ENCODE data around the gene ITPR1. TPM values are rescaled to one million over a fixed set of nuclear protein-coding genes. Genes with fewer than 3 reads are reported as not detected.

The ITPR1 gene
- total RNA-seq, 2 experiments from 2014 or later = 74.3 to 76.2 TPM

DNA sequence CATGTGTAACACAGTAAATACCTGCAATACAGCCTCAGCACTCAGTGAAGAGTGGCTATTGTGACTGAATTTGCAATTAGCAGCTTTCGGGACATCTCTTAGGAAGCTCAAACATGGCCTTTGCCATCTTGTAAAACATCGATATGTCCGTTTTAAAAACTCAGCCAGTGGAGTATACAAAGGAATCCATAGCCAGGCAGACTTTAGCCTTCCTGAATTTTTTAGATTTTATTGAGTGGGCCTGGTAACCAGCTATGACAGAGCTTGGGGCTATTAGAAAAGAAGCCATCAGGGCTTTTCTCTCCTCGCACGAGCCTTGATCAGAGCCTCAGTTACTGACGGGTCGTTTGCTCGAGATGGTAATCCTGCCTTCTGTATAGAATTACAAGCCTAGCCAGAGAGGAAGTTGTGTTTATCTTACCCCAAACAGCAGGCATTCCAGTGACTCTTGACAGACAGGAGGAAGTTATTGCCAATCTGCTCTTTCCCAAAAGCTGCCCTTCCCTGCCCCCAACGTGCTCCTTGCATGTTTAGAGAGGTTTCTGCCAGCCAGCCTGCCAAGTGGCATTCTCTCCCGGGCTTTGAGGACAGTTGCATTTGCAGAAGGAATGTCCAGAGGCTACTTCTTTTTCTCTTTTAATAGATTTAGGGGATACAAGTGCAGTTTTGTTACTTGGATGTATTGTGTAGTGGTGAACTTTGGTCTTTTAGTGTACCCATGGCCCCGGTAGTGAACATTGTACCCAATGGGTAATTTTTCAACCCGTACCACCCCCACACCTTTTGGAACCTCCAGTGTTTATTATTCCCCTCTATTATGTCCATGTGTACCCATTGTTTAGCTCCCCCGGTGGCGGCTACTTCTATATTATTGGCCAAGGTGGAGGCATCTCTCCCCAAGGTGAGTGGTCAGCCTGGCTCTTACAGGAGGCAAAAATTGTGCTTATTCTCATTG is 40.6 kb downstream of the ITPR1 start:
- no peak for DNase-seq
- ATAC-seq (ENCODE audit: low read depth) = no peak
- Mint-ChIP-seq H3K4me1 (peaks cover 4% of the 10 kb centered on the region), H3K27me3 (no peaks in the 10 kb centered on the region), H3K27ac (no peak overlapping the region), H3K36me3 (peaks cover 22% of the 10 kb centered on the region), H3K4me3 (no peak overlapping the region), H3K9me3 (peaks cover 5% of the 10 kb centered on the region)
- POLR2A ChIA-PET = no interaction called here

GRCh38 chr3:4534906-4535305 is 41.8 kb downstream of the ITPR1 start:
- Mint-ChIP-seq H3K4me1 (peaks cover 4% of the 10 kb centered on the region), H3K4me3 (no peak overlapping the region), H3K36me3 (peaks cover 22% of the 10 kb centered on the region), H3K27ac (no peak overlapping the region), H3K9me3 (peaks cover 9% of the 10 kb centered on the region), H3K27me3 (no peaks in the 10 kb centered on the region)
- DNase-seq (no peak), ATAC-seq (ENCODE audit: low read depth) (no peak)
- POLR2A ChIA-PET = interaction anchor here (0.9 kb wide), 1 partner anchor 42 kb away, joined by 3 read pairs; the partner anchor contains the start of gene ITPR1

- no peak for ATAC-seq (ENCODE audit: low read depth)
- POLR2A ChIA-PET = no interaction called here
- H3K27me3 Mint-ChIP-seq = no peaks in the 10 kb centered on the region
These were observed 43.1 kb downstream of the ITPR1 start for GRCh38 chr3:4536260-4536659.

GRCh38 chr3:4540267-4540666 is 47.1 kb downstream of the ITPR1 start:
- DNase-seq = no peak
- ATAC-seq (ENCODE audit: low read depth) = no peak
- Mint-ChIP-seq H3K27me3 (no peaks in the 10 kb centered on the region), H3K36me3 (peaks cover 26% of the 10 kb centered on the region), H3K9me3 (peaks cover 9% of the 10 kb centered on the region), H3K4me1 (peaks cover 2% of the 10 kb centered on the region), H3K4me3 (no peak overlapping the region), H3K27ac (no peak overlapping the region)
- POLR2A ChIA-PET = no interaction called here

More at GRCh38 chr3:4536260-4536659, 43.1 kb downstream of the ITPR1 start:
- Mint-ChIP-seq H3K36me3 (peaks cover 23% of the 10 kb centered on the region), H3K27ac (no peak overlapping the region), H3K4me1 (peaks cover 2% of the 10 kb centered on the region), H3K9me3 (peaks cover 9% of the 10 kb centered on the region), H3K4me3 (no peak overlapping the region)
- DNase-seq = no peak

DNA sequence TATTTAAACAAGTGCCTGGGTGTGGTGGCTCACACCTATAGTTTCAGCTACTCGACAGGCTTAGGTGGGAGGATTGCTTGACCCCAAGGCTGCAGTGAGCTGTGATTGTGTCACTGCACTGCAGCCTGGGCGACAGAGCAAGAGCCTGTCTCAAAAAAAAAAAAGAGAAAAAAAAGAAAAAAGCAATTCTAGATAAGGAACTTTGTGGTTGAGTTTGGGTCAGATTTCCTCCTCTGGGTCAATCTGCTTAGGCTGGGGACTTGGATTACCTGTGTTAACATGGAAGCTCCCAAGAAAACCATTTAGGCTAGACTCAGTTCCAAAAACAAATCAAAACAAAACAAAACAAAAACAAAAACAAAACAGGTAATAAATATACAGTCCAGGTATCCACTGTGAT is 50.0 kb downstream of the ITPR1 start:
- H3K27me3 Mint-ChIP-seq = no peaks in the 10 kb centered on the region
- POLR2A ChIA-PET = no interaction called here

GRCh38 chr3:4546346-4547178 is 53.4 kb downstream of the ITPR1 start:
- no peaks in the 10 kb centered on the region for H3K9me3 Mint-ChIP-seq
- H3K4me3 Mint-ChIP-seq = no peak overlapping the region
- ATAC-seq (ENCODE audit: low read depth) = no peak
- H3K27ac Mint-ChIP-seq = no peak overlapping the region
- H3K4me1 Mint-ChIP-seq = peaks cover 6% of the 10 kb centered on the region
- DNase-seq = no peak
- peaks cover 6% of the 10 kb centered on the region for H3K36me3 Mint-ChIP-seq
- H3K27me3 Mint-ChIP-seq = no peaks in the 10 kb centered on the region
- POLR2A ChIA-PET = no interaction called here

More for the DNA sequence above, 50.0 kb downstream of the ITPR1 start:
- H3K4me1 Mint-ChIP-seq = peaks cover 6% of the 10 kb centered on the region
- ATAC-seq (ENCODE audit: low read depth) (no peak), DNase-seq (no peak)
- H3K27ac Mint-ChIP-seq = no peak overlapping the region
- H3K9me3 Mint-ChIP-seq = peaks cover 7% of the 10 kb centered on the region
- H3K4me3 Mint-ChIP-seq = no peak overlapping the region
- H3K36me3 Mint-ChIP-seq = peaks cover 12% of the 10 kb centered on the region

- Mint-ChIP-seq H3K27ac (no peak overlapping the region), H3K36me3 (peaks cover 8% of the 10 kb centered on the region), H3K4me1 (peaks cover 6% of the 10 kb centered on the region), H3K9me3 (no peaks in the 10 kb centered on the region), H3K4me3 (no peak overlapping the region), H3K27me3 (no peaks in the 10 kb centered on the region)
- DNase-seq = no peak
- no peak for ATAC-seq (ENCODE audit: low read depth)
- POLR2A ChIA-PET = no interaction called here
These were observed 54.7 kb downstream of the ITPR1 start for GRCh38 chr3:4547799-4548198.

- DNase-seq (no peak), ATAC-seq (ENCODE audit: low read depth) (no peak)
- Mint-ChIP-seq H3K36me3 (peaks cover 11% of the 10 kb centered on the region), H3K27me3 (no peaks in the 10 kb centered on the region), H3K9me3 (no peaks in the 10 kb centered on the region), H3K4me1 (peaks cover 7% of the 10 kb centered on the region), H3K27ac (no peak overlapping the region), H3K4me3 (no peak overlapping the region)
- POLR2A ChIA-PET = no interaction called here
These were observed 55.2 kb downstream of the ITPR1 start for GRCh38 chr3:4548356-4548755.

GRCh38 chr3:4548780-4549179 is 55.6 kb downstream of the ITPR1 start:
- POLR2A ChIA-PET = no interaction called here

DNA sequence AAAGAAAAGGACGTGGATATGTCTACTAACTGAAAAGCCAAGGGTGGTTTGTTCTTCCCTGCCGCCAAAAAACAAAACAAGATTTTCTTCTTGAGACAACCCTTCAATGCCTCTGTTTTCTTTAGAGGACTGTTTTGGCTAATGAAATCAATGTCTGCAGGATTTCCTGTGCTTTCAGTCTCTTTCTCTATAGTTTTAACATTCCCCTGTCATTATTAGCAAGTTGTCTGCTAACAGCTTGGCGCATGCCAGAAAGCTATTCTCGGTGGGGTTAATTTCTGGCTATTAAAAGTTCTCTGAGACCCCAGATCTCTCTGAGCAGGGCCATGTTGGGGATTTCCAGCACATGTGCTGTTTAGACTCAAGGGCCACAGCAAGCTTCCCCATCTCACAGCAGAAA is 56.7 kb downstream of the ITPR1 start:
- H3K27me3 Mint-ChIP-seq = no peaks in the 10 kb centered on the region

More at GRCh38 chr3:4548780-4549179, 55.6 kb downstream of the ITPR1 start:
- H3K36me3 Mint-ChIP-seq = peaks cover 11% of the 10 kb centered on the region
- no peaks in the 10 kb centered on the region for H3K27me3 Mint-ChIP-seq
- ATAC-seq (ENCODE audit: low read depth) = no peak
- DNase-seq = no peak
- no peak overlapping the region for H3K27ac Mint-ChIP-seq
- H3K9me3 Mint-ChIP-seq = no peaks in the 10 kb centered on the region
- H3K4me3 Mint-ChIP-seq = no peak overlapping the region
- H3K4me1 Mint-ChIP-seq = peaks cover 7% of the 10 kb centered on the region

GRCh38 chr3:4551051-4551711 is 58.0 kb downstream of the ITPR1 start:
- Mint-ChIP-seq H3K36me3 (peaks cover 18% of the 10 kb centered on the region), H3K4me1 (peaks cover 7% of the 10 kb centered on the region), H3K4me3 (no peak overlapping the region), H3K9me3 (peaks cover 2% of the 10 kb centered on the region), H3K27me3 (no peaks in the 10 kb centered on the region), H3K27ac (no peak overlapping the region)
- no peak for ATAC-seq (ENCODE audit: low read depth)
- POLR2A ChIA-PET = no interaction called here
- no peak for DNase-seq

More for the DNA sequence above, 56.7 kb downstream of the ITPR1 start:
- Mint-ChIP-seq H3K27ac (no peak overlapping the region), H3K36me3 (peaks cover 16% of the 10 kb centered on the region), H3K4me3 (no peak overlapping the region), H3K9me3 (no peaks in the 10 kb centered on the region), H3K4me1 (peaks cover 7% of the 10 kb centered on the region)
- POLR2A ChIA-PET = no interaction called here
- no peak for DNase-seq
- ATAC-seq (ENCODE audit: low read depth) = no peak

DNA sequence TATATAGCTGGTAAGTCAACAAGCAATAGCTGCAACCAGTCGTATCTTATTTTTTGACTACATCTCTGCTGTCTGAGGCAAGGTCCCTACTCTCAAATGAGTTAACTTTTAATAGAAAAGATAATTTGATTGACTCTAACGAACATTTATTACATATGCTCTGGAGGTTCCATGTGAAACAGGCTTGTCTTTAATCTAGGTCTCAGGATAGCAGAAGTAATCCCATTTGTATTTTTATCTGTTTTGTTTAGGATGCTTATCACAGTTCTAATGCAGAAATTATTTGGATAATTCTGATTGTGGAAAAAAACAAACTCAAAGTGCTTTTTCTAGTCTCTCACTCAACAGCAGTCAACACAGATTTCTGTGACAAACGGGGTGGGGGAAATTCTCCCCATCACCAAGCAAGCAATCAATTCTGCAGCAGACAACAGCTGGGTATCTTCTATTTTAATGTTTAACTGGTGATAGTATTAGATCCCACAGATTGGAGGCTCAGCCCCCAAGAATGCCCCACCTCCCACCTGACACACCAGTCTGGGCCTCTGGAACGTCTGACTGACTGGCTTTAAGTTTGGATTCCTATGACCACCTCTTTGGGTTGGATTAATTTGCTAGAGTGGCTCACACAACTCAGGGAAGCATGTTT is 58.8 kb downstream of the ITPR1 start:
- POLR2A ChIA-PET = no interaction called here
- DNase-seq (no peak), ATAC-seq (ENCODE audit: low read depth) (no peak)
- Mint-ChIP-seq H3K9me3 (peaks cover 5% of the 10 kb centered on the region), H3K36me3 (peaks cover 25% of the 10 kb centered on the region), H3K4me3 (no peak overlapping the region), H3K27me3 (no peaks in the 10 kb centered on the region), H3K27ac (no peak overlapping the region), H3K4me1 (peaks cover 5% of the 10 kb centered on the region)

DNA sequence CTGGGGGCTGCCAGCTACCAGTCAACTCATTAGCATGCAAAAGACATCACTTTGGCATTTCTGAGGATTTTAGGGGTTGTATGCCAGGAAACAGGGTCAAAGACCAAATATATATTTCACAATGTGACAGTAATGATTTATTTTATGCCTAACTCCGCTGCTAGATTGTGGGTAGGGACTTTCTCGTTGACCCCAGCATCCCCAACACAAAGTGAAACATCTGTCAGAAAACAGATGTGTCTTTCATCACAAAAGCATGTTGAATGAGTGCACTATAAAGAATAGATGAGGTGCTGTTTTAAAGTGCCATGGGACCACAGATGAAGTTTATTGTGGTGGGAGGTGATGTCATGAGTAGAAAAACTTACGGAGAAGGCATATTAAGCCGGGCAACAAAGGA is 59.7 kb downstream of the ITPR1 start:
- Mint-ChIP-seq H3K4me3 (no peak overlapping the region), H3K27me3 (no peaks in the 10 kb centered on the region), H3K4me1 (peaks cover 5% of the 10 kb centered on the region), H3K36me3 (peaks cover 31% of the 10 kb centered on the region), H3K27ac (no peak overlapping the region), H3K9me3 (peaks cover 9% of the 10 kb centered on the region)
- POLR2A ChIA-PET = interaction anchor here (0.6 kb wide), 1 partner anchor 202 kb away, joined by 3 read pairs; no protein-coding TSS in a partner anchor
- DNase-seq (no peak), ATAC-seq (ENCODE audit: low read depth) (no peak)

Measured in activated naive CD8-positive, alpha-beta T cell treated with anti-CD3 and anti-CD28 coated beads, Interleukin-2, amount 10 ng/mL, durations not matched to agents 7 days and 5 days (primary cell).